Measurements from ENCODE around the gene GTF3C1.

The GTF3C1 gene, protein sequence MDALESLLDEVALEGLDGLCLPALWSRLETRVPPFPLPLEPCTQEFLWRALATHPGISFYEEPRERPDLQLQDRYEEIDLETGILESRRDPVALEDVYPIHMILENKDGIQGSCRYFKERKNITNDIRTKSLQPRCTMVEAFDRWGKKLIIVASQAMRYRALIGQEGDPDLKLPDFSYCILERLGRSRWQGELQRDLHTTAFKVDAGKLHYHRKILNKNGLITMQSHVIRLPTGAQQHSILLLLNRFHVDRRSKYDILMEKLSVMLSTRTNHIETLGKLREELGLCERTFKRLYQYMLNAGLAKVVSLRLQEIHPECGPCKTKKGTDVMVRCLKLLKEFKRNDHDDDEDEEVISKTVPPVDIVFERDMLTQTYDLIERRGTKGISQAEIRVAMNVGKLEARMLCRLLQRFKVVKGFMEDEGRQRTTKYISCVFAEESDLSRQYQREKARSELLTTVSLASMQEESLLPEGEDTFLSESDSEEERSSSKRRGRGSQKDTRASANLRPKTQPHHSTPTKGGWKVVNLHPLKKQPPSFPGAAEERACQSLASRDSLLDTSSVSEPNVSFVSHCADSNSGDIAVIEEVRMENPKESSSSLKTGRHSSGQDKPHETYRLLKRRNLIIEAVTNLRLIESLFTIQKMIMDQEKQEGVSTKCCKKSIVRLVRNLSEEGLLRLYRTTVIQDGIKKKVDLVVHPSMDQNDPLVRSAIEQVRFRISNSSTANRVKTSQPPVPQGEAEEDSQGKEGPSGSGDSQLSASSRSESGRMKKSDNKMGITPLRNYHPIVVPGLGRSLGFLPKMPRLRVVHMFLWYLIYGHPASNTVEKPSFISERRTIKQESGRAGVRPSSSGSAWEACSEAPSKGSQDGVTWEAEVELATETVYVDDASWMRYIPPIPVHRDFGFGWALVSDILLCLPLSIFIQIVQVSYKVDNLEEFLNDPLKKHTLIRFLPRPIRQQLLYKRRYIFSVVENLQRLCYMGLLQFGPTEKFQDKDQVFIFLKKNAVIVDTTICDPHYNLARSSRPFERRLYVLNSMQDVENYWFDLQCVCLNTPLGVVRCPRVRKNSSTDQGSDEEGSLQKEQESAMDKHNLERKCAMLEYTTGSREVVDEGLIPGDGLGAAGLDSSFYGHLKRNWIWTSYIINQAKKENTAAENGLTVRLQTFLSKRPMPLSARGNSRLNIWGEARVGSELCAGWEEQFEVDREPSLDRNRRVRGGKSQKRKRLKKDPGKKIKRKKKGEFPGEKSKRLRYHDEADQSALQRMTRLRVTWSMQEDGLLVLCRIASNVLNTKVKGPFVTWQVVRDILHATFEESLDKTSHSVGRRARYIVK (N-terminal part only)

GRCh38 chr16:27549746-27550581, at the start of gene GTF3C1, which contains the start of gene KATNIP:
Gene GTF3C1, minus strand, starts transcription at chr16:27549913. Its CDS starts 23 bp downstream, at chr16:27549890.
Gene KATNIP, plus strand, starts transcription at chr16:27550144. Its CDS starts 27 bp downstream, at chr16:27550171.
- H3K9me3 ChIP-seq (ENCODE audit: insufficient read depth, low read length) = no peaks in the 10 kb centered on the region
- H3K9ac ChIP-seq (ENCODE audit: insufficient read length, low read depth) = peak within 1 kb of the TSS; percentile 98
- H3K4me1 ChIP-seq (ENCODE audit: insufficient read depth, insufficient read length) = no peaks in the 10 kb centered on the region
- H3K36me3 ChIP-seq (ENCODE audit: insufficient read depth, insufficient read length, low read length) = peaks cover 39% of the 10 kb centered on the region
- peak within 1 kb of the TSS; percentile 98 for H3K4me3 ChIP-seq (ENCODE audit: insufficient read length, low read depth)
- H3K27me3 ChIP-seq (ENCODE audit: insufficient read depth, insufficient read length) = no peaks in the 10 kb centered on the region
- peak; percentile 33 for TF ChIP-seq YY1 (IDR thresholded peaks at IDR 0.05; ENCODE audit: insufficient read depth, insufficient read length)
- no peak for TF ChIP-seq ZNF274 (IDR thresholded peaks at IDR 0.05; ENCODE audit: low read depth, low read length)
- peak; percentile 98 for DNase-seq (ENCODE audit: low read depth, low spot score)

DNA sequence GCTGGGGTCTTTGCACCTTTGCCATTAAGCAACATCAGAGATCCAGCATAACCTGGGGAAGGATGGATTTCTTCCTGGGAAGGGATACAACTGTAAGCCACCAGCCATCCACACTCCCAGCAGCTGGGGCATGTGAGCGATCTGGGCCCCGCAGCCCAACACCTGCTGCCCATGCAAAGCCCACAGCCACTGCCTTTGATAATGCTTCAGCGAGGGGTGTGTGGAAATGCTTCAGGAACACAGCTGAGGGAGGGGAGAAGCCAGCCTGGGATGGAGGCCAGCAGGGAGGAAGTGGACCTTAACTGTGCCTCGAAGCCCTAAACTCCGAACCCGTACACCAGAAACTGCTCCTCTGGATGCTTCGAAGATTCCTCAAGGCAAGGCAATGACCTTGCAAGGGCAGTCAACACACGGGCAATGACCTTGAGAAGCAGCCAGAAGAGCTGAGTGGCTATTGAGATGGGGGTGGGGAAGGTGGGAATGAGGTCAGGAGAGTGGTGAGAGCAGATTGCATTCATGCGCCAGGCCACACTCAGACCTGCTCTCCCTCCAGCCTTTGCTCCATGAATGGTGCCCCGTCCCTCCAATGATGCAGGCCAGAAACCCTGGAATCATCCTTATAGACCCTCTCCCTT, 49.3 kb upstream of the GTF3C1 start:
- DNase-seq (ENCODE audit: low read depth, low spot score) = no peak
- TF ChIP-seq YY1 (IDR thresholded peaks at IDR 0.05; ENCODE audit: insufficient read depth, insufficient read length) (no peak), ZNF274 (IDR thresholded peaks at IDR 0.05; ENCODE audit: low read depth, low read length) (no peak), SUZ12 (IDR thresholded peaks at IDR 0.05; ENCODE audit: extremely low read depth, insufficient read depth, insufficient read length) (no peak)
- Histone ChIP-seq H3K9ac (ENCODE audit: insufficient read length, low read depth) (no peak overlapping the region), H3K9me3 (ENCODE audit: insufficient read depth, low read length) (no peaks in the 10 kb centered on the region), H3K27me3 (ENCODE audit: insufficient read depth, insufficient read length) (no peaks in the 10 kb centered on the region), H3K4me1 (ENCODE audit: insufficient read depth, insufficient read length) (peaks cover 29% of the 10 kb centered on the region), H3K4me3 (ENCODE audit: insufficient read length, low read depth) (no peak overlapping the region), H3K36me3 (ENCODE audit: insufficient read depth, insufficient read length, low read length) (peaks cover 4% of the 10 kb centered on the region)

GRCh38 chr16:27598220-27598619, 48.5 kb upstream of the GTF3C1 start:
- Histone ChIP-seq H3K4me3 (ENCODE audit: insufficient read length, low read depth) (no peak overlapping the region), H3K27me3 (ENCODE audit: insufficient read depth, insufficient read length) (no peaks in the 10 kb centered on the region), H3K36me3 (ENCODE audit: insufficient read depth, insufficient read length, low read length) (peaks cover 4% of the 10 kb centered on the region), H3K9ac (ENCODE audit: insufficient read length, low read depth) (no peak overlapping the region), H3K4me1 (ENCODE audit: insufficient read depth, insufficient read length) (peaks cover 29% of the 10 kb centered on the region), H3K9me3 (ENCODE audit: insufficient read depth, low read length) (no peaks in the 10 kb centered on the region)
- no peak for DNase-seq (ENCODE audit: low read depth, low spot score)
- no peak for TF ChIP-seq ZNF274 (IDR thresholded peaks at IDR 0.05; ENCODE audit: low read depth, low read length)
- TF ChIP-seq SUZ12 (IDR thresholded peaks at IDR 0.05; ENCODE audit: extremely low read depth, insufficient read depth, insufficient read length) = no peak
- no peak for TF ChIP-seq YY1 (IDR thresholded peaks at IDR 0.05; ENCODE audit: insufficient read depth, insufficient read length)

DNA sequence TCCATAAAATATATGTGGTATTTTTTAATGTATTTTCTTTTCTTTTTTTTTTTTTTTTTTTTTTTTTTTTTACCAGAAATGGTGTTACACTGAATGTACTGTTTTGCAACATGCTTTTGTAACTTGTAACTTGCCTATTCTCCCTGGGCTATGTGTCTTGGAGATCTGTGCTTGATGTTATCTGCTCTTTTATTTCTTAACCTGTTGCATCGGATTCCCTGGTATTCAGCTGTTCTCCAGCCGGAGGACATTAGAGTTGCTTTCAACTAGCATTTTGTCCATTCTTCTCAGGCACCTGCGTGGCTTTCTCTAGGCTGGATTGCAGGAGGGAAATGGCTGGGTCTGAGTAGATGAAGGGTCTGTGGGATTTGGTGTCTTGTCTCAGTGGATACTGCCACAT, 47.6 kb upstream of the GTF3C1 start:
- Histone ChIP-seq H3K27me3 (ENCODE audit: insufficient read depth, insufficient read length) (no peaks in the 10 kb centered on the region), H3K9me3 (ENCODE audit: insufficient read depth, low read length) (no peaks in the 10 kb centered on the region), H3K36me3 (ENCODE audit: insufficient read depth, insufficient read length, low read length) (peaks cover 4% of the 10 kb centered on the region), H3K9ac (ENCODE audit: insufficient read length, low read depth) (no peak overlapping the region), H3K4me3 (ENCODE audit: insufficient read length, low read depth) (no peak overlapping the region), H3K4me1 (ENCODE audit: insufficient read depth, insufficient read length) (peaks cover 29% of the 10 kb centered on the region)
- TF ChIP-seq ZNF274 (IDR thresholded peaks at IDR 0.05; ENCODE audit: low read depth, low read length) (no peak), SUZ12 (IDR thresholded peaks at IDR 0.05; ENCODE audit: extremely low read depth, insufficient read depth, insufficient read length) (no peak), YY1 (IDR thresholded peaks at IDR 0.05; ENCODE audit: insufficient read depth, insufficient read length) (no peak)
- DNase-seq (ENCODE audit: low read depth, low spot score) = no peak

DNA sequence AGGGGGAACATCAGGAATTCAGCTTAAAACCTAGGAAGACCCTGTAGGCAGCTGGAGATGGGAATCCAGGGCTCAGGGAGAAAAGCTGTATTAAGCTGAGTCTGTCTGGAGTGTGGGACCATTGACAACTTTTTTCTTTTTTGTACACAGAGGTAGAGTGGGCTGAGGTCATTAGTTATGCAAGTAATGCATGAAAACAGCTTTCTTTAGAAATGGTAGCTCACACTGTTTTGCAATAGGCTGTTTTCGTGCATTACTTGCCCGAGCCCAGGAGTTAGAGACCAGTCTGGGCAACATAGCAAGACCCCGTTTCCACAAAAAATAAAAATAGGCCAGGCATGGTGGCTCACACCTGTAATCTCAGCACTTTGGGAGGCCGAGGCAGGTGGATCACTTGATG, 46.7 kb upstream of the GTF3C1 start:
- H3K9ac ChIP-seq (ENCODE audit: insufficient read length, low read depth) = no peak overlapping the region
- TF ChIP-seq ZNF274 (IDR thresholded peaks at IDR 0.05; ENCODE audit: low read depth, low read length) (no peak), SUZ12 (IDR thresholded peaks at IDR 0.05; ENCODE audit: extremely low read depth, insufficient read depth, insufficient read length) (no peak), YY1 (IDR thresholded peaks at IDR 0.05; ENCODE audit: insufficient read depth, insufficient read length) (no peak)
- H3K27me3 ChIP-seq (ENCODE audit: insufficient read depth, insufficient read length) = no peaks in the 10 kb centered on the region
- H3K9me3 ChIP-seq (ENCODE audit: insufficient read depth, low read length) = no peaks in the 10 kb centered on the region
- H3K4me1 ChIP-seq (ENCODE audit: insufficient read depth, insufficient read length) = peaks cover 23% of the 10 kb centered on the region
- H3K36me3 ChIP-seq (ENCODE audit: insufficient read depth, insufficient read length, low read length) = peaks cover 4% of the 10 kb centered on the region
- no peak overlapping the region for H3K4me3 ChIP-seq (ENCODE audit: insufficient read length, low read depth)
- DNase-seq (ENCODE audit: low read depth, low spot score) = no peak

GRCh38 chr16:27595993-27596392, 46.3 kb upstream of the GTF3C1 start:
- Histone ChIP-seq H3K27me3 (ENCODE audit: insufficient read depth, insufficient read length) (no peaks in the 10 kb centered on the region), H3K9ac (ENCODE audit: insufficient read length, low read depth) (no peak overlapping the region), H3K4me3 (ENCODE audit: insufficient read length, low read depth) (no peak overlapping the region), H3K9me3 (ENCODE audit: insufficient read depth, low read length) (no peaks in the 10 kb centered on the region), H3K36me3 (ENCODE audit: insufficient read depth, insufficient read length, low read length) (peaks cover 4% of the 10 kb centered on the region), H3K4me1 (ENCODE audit: insufficient read depth, insufficient read length) (peaks cover 22% of the 10 kb centered on the region)
- no peak for DNase-seq (ENCODE audit: low read depth, low spot score)
- no peak for TF ChIP-seq YY1 (IDR thresholded peaks at IDR 0.05; ENCODE audit: insufficient read depth, insufficient read length)
- TF ChIP-seq SUZ12 (IDR thresholded peaks at IDR 0.05; ENCODE audit: extremely low read depth, insufficient read depth, insufficient read length) = no peak
- TF ChIP-seq ZNF274 (IDR thresholded peaks at IDR 0.05; ENCODE audit: low read depth, low read length) = no peak

All from NT2/D1 (cell line).